RWPE2 (cell line): ENCODE data around the gene KIAA1671.

Experiments used
- ATAC-seq: fragments of 200-7000 bp; cut with Tn5 transposase; 3 replicates; pipeline ENCODE4 v1.9.1; 2021; ENCODE audit warnings: low read depth
- DNase-seq: peaks from one replicate; pipeline ENCODE4 v3.0.0-alpha.2; 2020; ENCODE audit warnings: low spot score
- H3K27ac ChIP-seq: fragments of 450-650 bp; 2 replicates; pipeline ENCODE4 v1.5.1; 2017; ENCODE audit warnings: mild to moderate bottlenecking; ENCODE audit not compliant: poor library complexity, severe bottlenecking
- H3K27me3 ChIP-seq: fragments of 250-450 bp; sonication (Bioruptor Pico); 2 replicates; pipeline ENCODE4 v1.5.1; 2021; ENCODE audit warnings: mild to moderate bottlenecking, moderate library complexity; ENCODE audit not compliant: insufficient read depth, poor library complexity, severe bottlenecking
- H3K36me3 ChIP-seq: fragments of 250-450 bp; sonication (Bioruptor Pico); 2 replicates; pipeline ENCODE4 v1.5.1; 2020; ENCODE audit warnings: low read depth, mild to moderate bottlenecking, moderate library complexity
- H3K4me1 ChIP-seq: fragments of 250-450 bp; sonication (Bioruptor Pico); 2 replicates; pipeline ENCODE4 v1.5.1; 2021; ENCODE audit warnings: mild to moderate bottlenecking, moderate library complexity; ENCODE audit not compliant: insufficient read depth, poor library complexity, severe bottlenecking
- H3K4me3 ChIP-seq: fragments of 250-450 bp; sonication (Bioruptor Pico); 2 replicates; pipeline ENCODE4 v1.5.1; 2021; ENCODE audit warnings: mild to moderate bottlenecking, moderate library complexity; ENCODE audit not compliant: severe bottlenecking
- H3K9me3 ChIP-seq: fragments of 250-450 bp; sonication (Bioruptor Pico); 2 replicates; pipeline ENCODE4 v1.5.1; 2021; ENCODE audit warnings: mild to moderate bottlenecking, moderate library complexity; ENCODE audit not compliant: severe bottlenecking
- CTCF ChIP-seq: fragments of 450-650 bp; IDR thresholded peaks from one replicate; pipeline ENCODE4 v1.5.1; 2017; ENCODE audit warnings: mild to moderate bottlenecking, moderate library complexity; ENCODE audit not compliant: poor library complexity, severe bottlenecking

Gene KIAA1671

DNA sequence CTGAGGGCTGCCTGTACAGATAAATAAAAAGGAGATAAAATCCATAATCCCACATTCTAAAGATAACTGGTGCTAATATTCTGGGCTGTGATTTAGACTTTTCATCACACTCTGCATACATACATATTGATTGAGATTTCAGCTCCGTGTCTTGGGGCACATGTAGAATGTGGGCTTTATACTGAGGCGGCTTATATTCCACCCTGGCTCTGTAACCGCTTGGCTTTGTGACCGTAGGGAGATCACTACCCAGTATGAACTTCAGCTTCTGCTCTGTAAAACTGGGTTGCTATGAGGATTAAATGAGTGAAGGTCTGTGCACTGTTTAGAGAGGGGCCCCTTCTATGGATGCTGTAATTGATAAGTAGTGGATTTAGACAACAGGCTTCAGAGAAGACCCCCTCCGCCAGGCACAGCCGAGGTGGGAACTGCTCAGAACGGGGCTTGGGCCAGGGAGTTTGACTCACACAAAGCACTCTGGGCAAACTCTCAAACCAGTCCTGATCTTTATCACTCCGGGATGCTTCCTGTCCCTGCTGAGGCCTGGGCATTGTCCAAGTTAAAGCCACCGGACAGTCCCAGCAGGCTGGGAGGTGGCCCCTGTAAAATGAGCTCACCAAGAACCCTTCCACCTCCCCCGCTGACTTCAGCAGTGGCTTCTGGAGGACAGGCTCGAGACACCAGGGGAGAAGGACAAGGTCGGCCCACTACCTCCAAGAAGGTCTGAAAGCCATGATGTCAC, 17.2 kb downstream of the KIAA1671 start:
- H3K4me1 ChIP-seq: peaks cover 47% of the 10 kb centered on the region
- no peaks in the 10 kb centered on the region for H3K27me3 ChIP-seq
- no peak for ATAC-seq
- H3K9me3 ChIP-seq: no peaks in the 10 kb centered on the region
- H3K4me3 ChIP-seq: no peak overlapping the region
- TF ChIP-seq CTCF: no peak
- H3K27ac ChIP-seq: peak overlapping the region; percentile 94
- H3K36me3 ChIP-seq: peaks cover 5% of the 10 kb centered on the region; the same call in 1 of the 2 replicates
- no peak for DNase-seq

GRCh38 chr22:24972369-24972768, 19.9 kb downstream of the KIAA1671 start:
- H3K36me3 ChIP-seq: 0 out of 2 replicates have a peak, but pooled peaks cover 5% of the 10 kb centered on the region
- peak overlapping the region; percentile 92 for H3K27ac ChIP-seq
- ATAC-seq (no peak), DNase-seq (no peak)
- no peaks in the 10 kb centered on the region for H3K9me3 ChIP-seq
- no peaks in the 10 kb centered on the region for H3K27me3 ChIP-seq
- no peak overlapping the region for H3K4me3 ChIP-seq
- H3K4me1 ChIP-seq: peaks cover 57% of the 10 kb centered on the region
- no peak for TF ChIP-seq CTCF

DNA sequence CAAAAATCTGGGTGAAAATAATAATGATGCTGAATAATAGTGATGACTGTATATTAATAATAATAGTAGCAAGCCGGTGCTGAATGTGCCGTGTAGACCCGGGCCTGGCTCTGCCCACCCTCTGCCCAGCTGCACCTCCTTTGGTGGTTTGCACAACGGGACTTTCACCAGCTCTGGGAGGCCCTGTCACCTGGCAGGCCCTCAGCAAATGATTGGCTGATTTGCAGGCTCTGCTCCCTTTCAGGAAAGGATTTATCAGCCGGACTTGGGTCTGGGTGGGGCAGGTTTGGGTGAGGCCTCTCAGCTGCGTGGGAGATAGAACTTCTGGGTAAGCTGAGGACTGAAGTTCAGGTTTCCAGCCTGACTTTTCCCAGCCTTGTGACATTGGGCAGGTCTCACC, 21.4 kb downstream of the KIAA1671 start:
- Histone ChIP-seq H3K27ac (peak overlapping the region; percentile 92), H3K4me3 (no peak overlapping the region), H3K4me1 (peaks cover 51% of the 10 kb centered on the region), H3K36me3 (0 out of 2 replicates have a peak, but pooled peaks cover 4% of the 10 kb centered on the region), H3K9me3 (no peaks in the 10 kb centered on the region), H3K27me3 (no peaks in the 10 kb centered on the region)
- no peak for TF ChIP-seq CTCF
- no peak for DNase-seq
- no peak for ATAC-seq

DNA sequence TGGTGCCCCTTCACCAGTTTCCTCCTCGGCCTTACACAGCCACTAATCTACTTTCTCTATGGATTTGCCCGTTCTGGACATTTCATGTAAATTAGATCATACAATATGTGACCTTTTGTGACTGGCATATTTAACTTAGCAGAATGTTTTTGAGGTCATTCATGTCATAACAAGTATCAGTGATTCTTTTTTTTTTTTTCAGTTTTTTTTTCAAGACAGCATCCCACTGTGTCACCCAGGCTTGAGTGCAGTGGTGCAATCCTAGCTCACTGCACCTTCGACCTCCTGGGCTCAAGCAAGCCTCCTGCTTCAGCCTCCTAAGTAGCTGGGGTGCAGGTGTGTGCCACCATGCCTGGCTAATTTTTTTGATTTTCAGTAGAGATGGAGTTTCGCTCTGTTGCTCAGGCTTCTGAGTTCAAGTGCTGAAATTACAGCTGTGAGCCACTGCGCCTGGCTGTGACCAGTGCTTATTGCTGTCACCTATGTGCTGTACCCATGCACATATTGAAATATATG, 22.7 kb downstream of the KIAA1671 start:
- H3K4me3 ChIP-seq: no peak overlapping the region
- no peak for TF ChIP-seq CTCF
- no peak for DNase-seq
- 0 out of 2 replicates have a peak, but pooled peaks cover 4% of the 10 kb centered on the region for H3K36me3 ChIP-seq
- H3K9me3 ChIP-seq: no peaks in the 10 kb centered on the region
- peaks cover 43% of the 10 kb centered on the region for H3K4me1 ChIP-seq
- no peaks in the 10 kb centered on the region for H3K27me3 ChIP-seq
- peak overlapping the region; percentile 92 for H3K27ac ChIP-seq
- ATAC-seq: peak; percentile 9; the same call in 1 of the 3 replicates
